ENCODE results near the gene PLD4.

- TF ChIP-seq POLR2A (IDR thresholded peaks at IDR 0.05; ENCODE audit: low read length) = no peak
- no peak for TF ChIP-seq GATA1 (IDR thresholded peaks at IDR 0.05; ENCODE audit: low read depth, low read length)
Measured at GRCh38 chr14:104898195-104898558, 26.5 kb upstream of the PLD4 start.

Measured in erythroblast (primary cell).